RWPE2 (cell line): ENCODE results near the gene POLE.

ENCODE experiments used
- ATAC-seq: fragments of 200-7000 bp; cut with Tn5 transposase; 3 replicates; pipeline ENCODE4 v1.9.1; 2021; ENCODE audit warnings: low read depth
- DNase-seq: peaks from one replicate; pipeline ENCODE4 v3.0.0-alpha.2; 2020; ENCODE audit warnings: low spot score
- H3K27ac ChIP-seq: fragments of 450-650 bp; 2 replicates; pipeline ENCODE4 v1.5.1; 2017; ENCODE audit warnings: mild to moderate bottlenecking; ENCODE audit not compliant: poor library complexity, severe bottlenecking
- H3K27me3 ChIP-seq: fragments of 250-450 bp; sonication (Bioruptor Pico); 2 replicates; pipeline ENCODE4 v1.5.1; 2021; ENCODE audit warnings: mild to moderate bottlenecking, moderate library complexity; ENCODE audit not compliant: insufficient read depth, poor library complexity, severe bottlenecking
- H3K36me3 ChIP-seq: fragments of 250-450 bp; sonication (Bioruptor Pico); 2 replicates; pipeline ENCODE4 v1.5.1; 2020; ENCODE audit warnings: low read depth, mild to moderate bottlenecking, moderate library complexity
- H3K4me1 ChIP-seq: fragments of 250-450 bp; sonication (Bioruptor Pico); 2 replicates; pipeline ENCODE4 v1.5.1; 2021; ENCODE audit warnings: mild to moderate bottlenecking, moderate library complexity; ENCODE audit not compliant: insufficient read depth, poor library complexity, severe bottlenecking
- H3K4me3 ChIP-seq: fragments of 250-450 bp; sonication (Bioruptor Pico); 2 replicates; pipeline ENCODE4 v1.5.1; 2021; ENCODE audit warnings: mild to moderate bottlenecking, moderate library complexity; ENCODE audit not compliant: severe bottlenecking
- H3K9me3 ChIP-seq: fragments of 250-450 bp; sonication (Bioruptor Pico); 2 replicates; pipeline ENCODE4 v1.5.1; 2021; ENCODE audit warnings: mild to moderate bottlenecking, moderate library complexity; ENCODE audit not compliant: severe bottlenecking
- CTCF ChIP-seq: fragments of 450-650 bp; IDR thresholded peaks from one replicate; pipeline ENCODE4 v1.5.1; 2017; ENCODE audit warnings: mild to moderate bottlenecking, moderate library complexity; ENCODE audit not compliant: poor library complexity, severe bottlenecking

The POLE gene

GRCh38 chr12:132604668-132605441, 82.3 kb downstream of the POLE start:
- H3K4me3 ChIP-seq: no peak overlapping the region
- ATAC-seq: 0 out of 3 replicates have a peak, but pooled peaks have one; percentile 12
- no peaks in the 10 kb centered on the region for H3K9me3 ChIP-seq
- no peak for TF ChIP-seq CTCF
- peaks cover 68% of the 10 kb centered on the region for H3K27me3 ChIP-seq
- H3K36me3 ChIP-seq: no peaks in the 10 kb centered on the region
- no peaks in the 10 kb centered on the region for H3K4me1 ChIP-seq
- H3K27ac ChIP-seq: no peak overlapping the region
- DNase-seq: no peak

GRCh38 chr12:132604151-132604618, 83.0 kb downstream of the POLE start:
- peak; percentile 59 for DNase-seq
- no peak for TF ChIP-seq CTCF
- Histone ChIP-seq H3K36me3 (no peaks in the 10 kb centered on the region), H3K4me1 (no peaks in the 10 kb centered on the region), H3K4me3 (no peak overlapping the region), H3K27me3 (peaks cover 62% of the 10 kb centered on the region), H3K9me3 (no peaks in the 10 kb centered on the region), H3K27ac (no peak overlapping the region)
- 0 out of 3 replicates have a peak, but pooled peaks have one; percentile 14 for ATAC-seq

- DNase-seq (no peak), ATAC-seq (no peak)
- H3K4me1 ChIP-seq: no peaks in the 10 kb centered on the region
- H3K9me3 ChIP-seq: no peaks in the 10 kb centered on the region
- no peak for TF ChIP-seq CTCF
- no peak overlapping the region for H3K4me3 ChIP-seq
- H3K27ac ChIP-seq: no peak overlapping the region
- peaks cover 62% of the 10 kb centered on the region for H3K27me3 ChIP-seq
- H3K36me3 ChIP-seq: no peaks in the 10 kb centered on the region
Observed at GRCh38 chr12:132603240-132604150, 83.6 kb downstream of the POLE start.

- ATAC-seq: no peak
Observed at GRCh38 chr12:132602572-132603239, 84.4 kb downstream of the POLE start.

More at GRCh38 chr12:132602572-132603239, 84.4 kb downstream of the POLE start:
- no peaks in the 10 kb centered on the region for H3K4me1 ChIP-seq
- no peak for DNase-seq
- H3K27me3 ChIP-seq: peaks cover 62% of the 10 kb centered on the region
- H3K36me3 ChIP-seq: no peaks in the 10 kb centered on the region
- no peak for TF ChIP-seq CTCF
- no peaks in the 10 kb centered on the region for H3K9me3 ChIP-seq
- H3K27ac ChIP-seq: no peak overlapping the region
- no peak overlapping the region for H3K4me3 ChIP-seq
